ELR (cell line): ENCODE data around the gene ATXN1.

ENCODE experiments used
- DNase-seq: peaks from one replicate; pipeline ENCODE4 v3.0.0-alpha.2; 2015; ENCODE audit warnings: low read depth

Gene ATXN1

GRCh38 chr6:16743664-16744210 is 17.5 kb downstream of the ATXN1 start:
- DNase-seq = no peak

- no peak for DNase-seq
Measured at GRCh38 chr6:16742116-16742515, 19.1 kb downstream of the ATXN1 start.

- DNase-seq = peak; percentile 98
Measured at GRCh38 chr6:16741112-16742016, 19.9 kb downstream of the ATXN1 start.

- DNase-seq = no peak
Measured at GRCh38 chr6:16740097-16740496, 21.2 kb downstream of the ATXN1 start.

- DNase-seq = no peak
Measured at GRCh38 chr6:16739329-16739801, 21.9 kb downstream of the ATXN1 start.

GRCh38 chr6:16737925-16738324 is 23.3 kb downstream of the ATXN1 start:
- DNase-seq = no peak

GRCh38 chr6:16736856-16737775 is 24.1 kb downstream of the ATXN1 start:
- DNase-seq = peak; percentile 73

- DNase-seq = no peak
Measured at GRCh38 chr6:16735014-16735413, 26.2 kb downstream of the ATXN1 start.

GRCh38 chr6:16733085-16733484 is 28.2 kb downstream of the ATXN1 start:
- no peak for DNase-seq

- DNase-seq = no peak
Measured at GRCh38 chr6:16731478-16732051, 29.7 kb downstream of the ATXN1 start.

GRCh38 chr6:16730738-16731477 is 30.4 kb downstream of the ATXN1 start:
- DNase-seq = no peak

GRCh38 chr6:16729744-16730143 is 31.5 kb downstream of the ATXN1 start:
- no peak for DNase-seq

GRCh38 chr6:16729183-16729691 is 32.0 kb downstream of the ATXN1 start:
- DNase-seq = peak; percentile 77

- DNase-seq = no peak
Measured at GRCh38 chr6:16728513-16729182, 32.6 kb downstream of the ATXN1 start.

- no peak for DNase-seq
Measured at GRCh38 chr6:16727996-16728395, 33.3 kb downstream of the ATXN1 start.

GRCh38 chr6:16725145-16725864 is 36.0 kb downstream of the ATXN1 start:
- peak; percentile 80 for DNase-seq

- peak; percentile 97 for DNase-seq
Measured at GRCh38 chr6:16723826-16724225, 37.4 kb downstream of the ATXN1 start.

- DNase-seq = no peak
Measured at GRCh38 chr6:16723402-16723801, 37.9 kb downstream of the ATXN1 start.

GRCh38 chr6:16722630-16723029 is 38.6 kb downstream of the ATXN1 start:
- DNase-seq = peak; percentile 33

GRCh38 chr6:16721977-16722376 is 39.3 kb downstream of the ATXN1 start:
- no peak for DNase-seq
